ENCODE results near the gene MREG. TPM values are rescaled to one million over a fixed set of nuclear protein-coding genes. Genes with fewer than 3 reads are reported as not detected.
"Not testable (repeated sequence)": the region's sequence is repeated elsewhere in the genome, so short reads cannot be mapped to it uniquely, and the experiment has no call there.

The MREG gene
- total RNA-seq, 1 donor from 2014 or later = 0.32 TPM

- intact Hi-C loops (cut with DNase I) = no loop called here
Measured at GRCh38 chr2:216001216-216002100, 11.9 kb downstream of the MREG start.

GRCh38 chr2:215998636-215999035, 14.7 kb downstream of the MREG start:
- no peak for DNase-seq (ENCODE audit: low spot score)
- intact Hi-C loops (cut with DNase I) = no loop called here

More at GRCh38 chr2:216001216-216002100, 11.9 kb downstream of the MREG start:
- DNase-seq (ENCODE audit: low spot score) = no peak

- DNase-seq (ENCODE audit: low spot score) = no peak
- intact Hi-C loops (cut with DNase I) = no loop called here
Measured at GRCh38 chr2:215997219-215997618, 16.1 kb downstream of the MREG start.

GRCh38 chr2:215994911-215995310, 18.4 kb downstream of the MREG start:
- no peak for DNase-seq (ENCODE audit: low spot score)

GRCh38 chr2:215988556-215989207, 24.7 kb downstream of the MREG start:
- intact Hi-C loops (cut with DNase I); DNase-seq (ENCODE audit: low spot score): not testable (repeated sequence)

More at GRCh38 chr2:215994911-215995310, 18.4 kb downstream of the MREG start:
- intact Hi-C loops (cut with DNase I) = no loop called here

- no peak for DNase-seq (ENCODE audit: low spot score)
- intact Hi-C loops (cut with DNase I) = no loop called here
Measured at GRCh38 chr2:215985257-215985656, 28.1 kb downstream of the MREG start.

- intact Hi-C loops (cut with DNase I) = no loop called here
- no peak for DNase-seq (ENCODE audit: low spot score)
Measured at GRCh38 chr2:215984661-215985060, 28.7 kb downstream of the MREG start.

- intact Hi-C loops (cut with DNase I) = no loop called here
Measured at GRCh38 chr2:215983581-215984351, 29.6 kb downstream of the MREG start.

GRCh38 chr2:215982465-215982875, 30.9 kb downstream of the MREG start:
- DNase-seq (ENCODE audit: low spot score) = no peak
- intact Hi-C loops (cut with DNase I) = no loop called here

More at GRCh38 chr2:215983581-215984351, 29.6 kb downstream of the MREG start:
- no peak for DNase-seq (ENCODE audit: low spot score)

GRCh38 chr2:215981115-215981514, 32.2 kb downstream of the MREG start:
- intact Hi-C loops (cut with DNase I) = no loop called here

GRCh38 chr2:215979620-215980019, 33.7 kb downstream of the MREG start:
- intact Hi-C loops (cut with DNase I) = no loop called here

More at GRCh38 chr2:215981115-215981514, 32.2 kb downstream of the MREG start:
- DNase-seq (ENCODE audit: low spot score) = no peak

GRCh38 chr2:215974700-215975429, 38.5 kb downstream of the MREG start:
- no peak for DNase-seq (ENCODE audit: low spot score)
- intact Hi-C loops (cut with DNase I) = no loop called here

More at GRCh38 chr2:215979620-215980019, 33.7 kb downstream of the MREG start:
- DNase-seq (ENCODE audit: low spot score) = no peak

- no peak for DNase-seq (ENCODE audit: low spot score)
- intact Hi-C loops (cut with DNase I) = no loop called here
Measured at GRCh38 chr2:215973954-215974699, 39.2 kb downstream of the MREG start.

- DNase-seq (ENCODE audit: low spot score) = no peak
- intact Hi-C loops (cut with DNase I) = no loop called here
Measured at GRCh38 chr2:215973145-215973792, 40.1 kb downstream of the MREG start.

GRCh38 chr2:215971671-215972070, 41.7 kb downstream of the MREG start:
- intact Hi-C loops (cut with DNase I) = no loop called here
- DNase-seq (ENCODE audit: low spot score) = no peak

GRCh38 chr2:215970894-215971293, 42.5 kb downstream of the MREG start:
- DNase-seq (ENCODE audit: low spot score); intact Hi-C loops (cut with DNase I): not testable (repeated sequence)

- intact Hi-C loops (cut with DNase I) = no loop called here
- no peak for DNase-seq (ENCODE audit: low spot score)
Measured at GRCh38 chr2:215970425-215970824, 42.9 kb downstream of the MREG start.
